Ishikawa (cell line): ENCODE measurements around the gene OR52J3.

ENCODE experiments used
- CEBPB ChIP-seq: IDR thresholded peaks from 2 replicates; pipeline ENCODE4 v1.6.1; 2012
- CREB1 ChIP-seq: IDR thresholded peaks from 2 replicates; pipeline ENCODE4 v1.6.1; 2012; ENCODE audit warnings: low read depth
- EGR1 ChIP-seq: IDR thresholded peaks from 2 replicates; pipeline ENCODE4 v1.6.1; 2012
- EP300 ChIP-seq: IDR thresholded peaks from 2 replicates; pipeline ENCODE4 v1.6.1; 2012; ENCODE audit warnings: borderline replicate concordance
- FOXM1 ChIP-seq: IDR thresholded peaks from 2 replicates; pipeline ENCODE4 v1.6.1; 2012; ENCODE audit warnings: low read depth, borderline replicate concordance
- MAX ChIP-seq: IDR thresholded peaks from 2 replicates; pipeline ENCODE4 v1.6.1; 2012
- NFIC ChIP-seq: IDR thresholded peaks from 2 replicates; pipeline ENCODE4 v1.6.1; 2012
- RAD21 ChIP-seq: IDR thresholded peaks from 2 replicates; pipeline ENCODE4 v1.6.1; 2012; ENCODE audit warnings: low read depth
- REST ChIP-seq: IDR thresholded peaks from 2 replicates; pipeline ENCODE4 v1.6.1; 2012; ENCODE audit warnings: low read depth, mild to moderate bottlenecking
- TAF1 ChIP-seq: IDR thresholded peaks from 2 replicates; pipeline ENCODE4 v1.6.1; 2012; ENCODE audit warnings: low read depth, mild to moderate bottlenecking
- TCF12 ChIP-seq: IDR thresholded peaks from 2 replicates; pipeline ENCODE4 v1.6.1; 2012; ENCODE audit warnings: low read depth
- TEAD4 ChIP-seq: IDR thresholded peaks from 2 replicates; pipeline ENCODE4 v1.6.1; 2012
- USF1 ChIP-seq: IDR thresholded peaks from 2 replicates; pipeline ENCODE4 v1.6.1; 2012
- YY1 ChIP-seq: IDR thresholded peaks from 2 replicates; pipeline ENCODE4 v1.6.1; 2012; ENCODE audit warnings: low read depth
- ZBTB7A ChIP-seq: IDR thresholded peaks from 2 replicates; pipeline ENCODE4 v1.6.1; 2012; ENCODE audit warnings: low read depth

Gene OR52J3

GRCh38 chr11:5042091-5042490, 4.2 kb upstream of the OR52J3 start:
- TF ChIP-seq USF1 (no peak), YY1 (no peak), EP300 (no peak)

- TF ChIP-seq EP300 (no peak), CREB1 (no peak), YY1 (no peak), MAX (no peak), NFIC (no peak), USF1 (no peak), FOXM1 (no peak), TCF12 (no peak), CEBPB (no peak), RAD21 (no peak)
These were observed 2.9 kb upstream of the OR52J3 start for GRCh38 chr11:5043380-5043779.

GRCh38 chr11:5046754-5047330, 516 bp downstream of the OR52J3 start:
- TF ChIP-seq CEBPB, result no peak
- TF ChIP-seq ZBTB7A, result no peak
- TF ChIP-seq FOXM1, result no peak
- no peak for TF ChIP-seq CREB1
- TF ChIP-seq USF1, result no peak
- TF ChIP-seq TEAD4, result no peak
- no peak for TF ChIP-seq YY1
- no peak for TF ChIP-seq MAX
- TF ChIP-seq REST, result no peak
- TF ChIP-seq EGR1, result no peak
- TF ChIP-seq RAD21, result no peak
- TF ChIP-seq NFIC, result no peak
- no peak for TF ChIP-seq TAF1
- TF ChIP-seq TCF12, result no peak
- TF ChIP-seq EP300, result no peak

- TF ChIP-seq RAD21 (no peak), EP300 (no peak), REST (no peak), NFIC (no peak), EGR1 (no peak), MAX (no peak)
These were observed 13.1 kb downstream of the OR52J3 start, which contains the start of gene OR52E2 for GRCh38 chr11:5059391-5059790. TSS of gene OR52E2 (minus strand) at chr11:5059627. CDS start at chr11:5059627, 0 bp downstream.

GRCh38 chr11:5065027-5065426, 18.7 kb downstream of the OR52J3 start:
- TF ChIP-seq EP300, result no peak
- TF ChIP-seq NFIC, result no peak
- no peak for TF ChIP-seq USF1
- no peak for TF ChIP-seq EGR1
- TF ChIP-seq CREB1, result no peak
- TF ChIP-seq YY1, result no peak
- TF ChIP-seq MAX, result no peak
- TF ChIP-seq ZBTB7A, result no peak
- TF ChIP-seq REST, result no peak
- no peak for TF ChIP-seq CEBPB
- no peak for TF ChIP-seq TAF1
- TF ChIP-seq TCF12, result no peak
- TF ChIP-seq FOXM1, result no peak
- TF ChIP-seq RAD21, result no peak
- no peak for TF ChIP-seq TEAD4
